GM19099 (cell line): ENCODE measurements around the gene TMEM107.

Experiments
- POLR2A ChIP-seq: IDR thresholded peaks from 3 replicates; pipeline ENCODE4 v1.6.1; 2011; ENCODE audit warnings: low read depth; ENCODE audit not compliant: insufficient read length; ENCODE audit errors: extremely low read depth

The TMEM107 gene

DNA sequence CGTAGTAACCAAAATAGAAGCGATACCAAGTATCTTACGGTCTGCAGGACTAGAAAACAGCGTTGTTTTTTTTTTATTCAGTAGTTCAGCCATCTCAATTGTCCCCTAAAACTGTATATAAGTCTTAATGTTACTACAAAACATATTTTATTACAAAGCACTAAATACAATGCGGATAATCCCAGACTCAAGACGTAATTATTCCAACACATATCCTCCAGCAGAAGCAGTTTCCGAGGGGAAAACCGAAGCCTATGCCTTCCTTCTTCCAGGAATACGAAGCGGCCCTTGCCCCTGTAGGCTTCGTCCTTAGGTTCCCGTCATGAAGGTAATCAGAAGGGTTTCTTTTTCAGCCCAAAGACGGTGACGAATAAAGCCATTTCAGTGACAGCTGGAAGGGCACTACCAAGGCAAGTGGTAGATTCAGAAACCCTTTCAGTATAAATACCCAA is 2.3 kb downstream of the TMEM107 start:
- no peak for TF ChIP-seq POLR2A

DNA sequence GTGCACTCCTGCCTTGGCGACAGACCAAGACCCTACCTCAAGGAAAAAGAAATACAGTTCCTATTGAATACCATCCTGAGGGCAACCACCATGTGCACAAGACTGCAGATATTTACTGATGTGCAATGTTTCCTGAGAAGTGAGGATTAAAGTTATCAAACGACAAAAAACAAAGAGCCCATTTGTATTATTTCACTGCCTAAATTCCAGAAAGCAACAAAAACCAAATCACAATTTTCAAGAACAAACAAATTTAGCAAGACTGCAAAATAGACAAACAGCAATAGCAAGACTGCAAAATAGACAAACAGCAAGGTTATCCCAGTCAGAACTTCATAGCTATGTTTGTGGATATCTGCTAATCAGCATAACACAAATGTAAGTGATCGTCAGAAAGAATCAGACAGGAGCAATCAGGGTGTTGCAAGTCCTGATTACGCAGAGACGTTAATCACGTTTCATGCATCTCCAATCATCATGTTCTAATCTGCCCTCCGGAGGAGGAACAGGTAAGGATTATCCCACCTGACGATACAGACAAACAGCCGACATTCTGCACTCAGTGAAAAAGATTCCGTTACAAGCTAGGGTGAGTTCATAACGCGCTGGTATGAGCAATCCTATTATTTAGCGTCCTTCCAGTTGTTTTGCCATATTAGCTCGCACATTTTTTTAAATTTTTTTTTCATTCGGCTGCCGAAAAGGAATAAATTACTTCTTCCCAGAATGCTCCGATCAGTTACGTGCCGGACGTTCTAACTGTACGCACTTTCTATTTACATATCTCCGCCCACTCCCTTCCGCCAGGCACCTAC is 2.9 kb downstream of the TMEM107 start:
- peak; percentile 100 for TF ChIP-seq POLR2A

DNA sequence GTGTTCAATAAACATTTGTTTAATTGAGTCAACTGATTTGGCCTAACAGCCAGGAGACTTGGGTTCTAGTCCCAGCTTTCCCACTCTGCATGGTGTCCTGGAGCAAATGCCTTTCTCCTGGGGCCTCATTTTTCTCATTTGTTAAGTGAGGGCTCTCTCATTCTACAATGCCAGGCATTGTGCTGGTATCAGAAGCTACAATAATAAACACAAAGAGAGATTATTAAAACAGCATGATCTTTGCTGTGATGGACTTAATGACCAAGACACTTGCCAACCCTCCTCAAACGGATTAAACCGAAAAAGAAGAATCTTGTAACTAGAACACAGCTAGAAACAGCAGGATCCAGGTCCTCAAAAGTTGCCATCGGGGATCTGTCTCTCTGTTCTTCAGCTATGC is 8.7 kb downstream of the TMEM107 start:
- TF ChIP-seq POLR2A = no peak

DNA sequence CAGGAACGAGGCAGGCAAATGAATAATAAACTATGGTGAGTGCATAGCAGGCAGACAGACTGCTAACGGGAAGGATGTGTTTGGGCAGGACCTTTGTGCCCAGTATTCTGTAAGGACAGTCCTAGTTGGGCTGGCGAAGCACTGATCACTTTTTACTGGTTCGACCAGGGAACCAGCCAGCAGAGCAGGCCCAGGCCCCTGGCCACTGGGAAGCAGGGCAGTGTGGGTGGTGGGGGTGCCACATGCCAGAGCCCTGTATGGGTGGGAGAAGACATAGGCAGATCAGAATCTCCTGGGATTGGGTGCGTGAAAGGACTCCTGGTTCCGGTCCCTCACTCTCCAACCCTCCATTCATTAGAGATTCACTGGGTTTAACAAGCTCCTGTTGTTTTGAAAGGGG is 9.4 kb downstream of the TMEM107 start:
- no peak for TF ChIP-seq POLR2A

DNA sequence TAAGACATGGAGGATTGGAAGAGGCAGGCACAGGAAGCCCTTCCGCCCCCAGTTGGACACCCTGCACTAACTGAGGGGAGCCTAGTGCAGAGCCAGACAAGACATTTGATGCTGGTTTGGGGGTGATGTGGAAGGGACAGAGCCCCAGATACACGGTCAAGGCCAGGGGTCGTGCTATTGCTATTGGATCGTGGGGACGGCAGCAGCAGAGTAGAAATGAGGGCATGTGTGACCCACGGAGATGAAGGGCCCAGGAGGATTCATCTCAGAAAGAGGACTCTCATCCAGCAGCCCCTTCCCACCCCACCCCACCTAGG is 11.4 kb downstream of the TMEM107 start:
- TF ChIP-seq POLR2A = no peak

DNA sequence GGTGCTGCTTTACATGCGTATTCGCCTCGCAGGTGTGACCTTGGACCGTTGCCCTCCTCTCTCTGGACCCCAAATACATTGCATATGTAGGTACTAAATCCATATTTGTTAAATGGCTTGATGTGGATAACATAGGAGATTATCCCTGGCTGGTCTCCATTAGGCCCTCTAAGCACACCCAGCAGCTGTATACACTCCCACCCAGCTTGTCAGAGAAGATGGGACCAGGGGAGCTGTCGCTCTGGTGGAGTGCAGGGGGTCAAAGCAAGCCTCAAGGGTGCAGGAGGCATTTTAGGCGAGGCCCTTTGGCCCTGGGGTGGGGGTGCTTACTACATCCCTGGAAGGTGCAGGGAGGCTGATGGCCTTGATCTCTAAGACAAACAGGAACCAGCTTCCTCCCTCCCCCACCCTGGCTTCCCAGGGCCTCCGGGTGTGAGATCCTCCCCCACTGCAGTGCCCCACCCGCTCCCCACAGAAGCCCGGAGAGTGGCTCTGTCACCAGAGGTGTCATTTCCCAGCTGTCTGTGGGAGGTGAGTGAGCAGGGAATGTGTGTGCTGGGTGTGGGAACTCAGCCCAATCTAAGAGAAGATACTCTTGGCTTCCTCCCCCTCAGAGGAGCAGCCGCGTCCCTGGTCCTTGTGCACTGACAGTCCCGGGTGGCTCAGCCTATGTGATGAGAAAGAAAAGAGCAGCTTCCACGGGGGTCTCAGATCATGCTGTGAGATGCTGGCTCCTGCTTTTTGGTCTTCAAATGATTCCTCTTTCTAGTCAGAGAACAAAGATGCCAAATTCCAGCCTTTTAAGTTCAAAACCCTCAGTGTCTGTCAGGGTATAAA is 12.0 kb downstream of the TMEM107 start:
- peak; percentile 20 for TF ChIP-seq POLR2A

DNA sequence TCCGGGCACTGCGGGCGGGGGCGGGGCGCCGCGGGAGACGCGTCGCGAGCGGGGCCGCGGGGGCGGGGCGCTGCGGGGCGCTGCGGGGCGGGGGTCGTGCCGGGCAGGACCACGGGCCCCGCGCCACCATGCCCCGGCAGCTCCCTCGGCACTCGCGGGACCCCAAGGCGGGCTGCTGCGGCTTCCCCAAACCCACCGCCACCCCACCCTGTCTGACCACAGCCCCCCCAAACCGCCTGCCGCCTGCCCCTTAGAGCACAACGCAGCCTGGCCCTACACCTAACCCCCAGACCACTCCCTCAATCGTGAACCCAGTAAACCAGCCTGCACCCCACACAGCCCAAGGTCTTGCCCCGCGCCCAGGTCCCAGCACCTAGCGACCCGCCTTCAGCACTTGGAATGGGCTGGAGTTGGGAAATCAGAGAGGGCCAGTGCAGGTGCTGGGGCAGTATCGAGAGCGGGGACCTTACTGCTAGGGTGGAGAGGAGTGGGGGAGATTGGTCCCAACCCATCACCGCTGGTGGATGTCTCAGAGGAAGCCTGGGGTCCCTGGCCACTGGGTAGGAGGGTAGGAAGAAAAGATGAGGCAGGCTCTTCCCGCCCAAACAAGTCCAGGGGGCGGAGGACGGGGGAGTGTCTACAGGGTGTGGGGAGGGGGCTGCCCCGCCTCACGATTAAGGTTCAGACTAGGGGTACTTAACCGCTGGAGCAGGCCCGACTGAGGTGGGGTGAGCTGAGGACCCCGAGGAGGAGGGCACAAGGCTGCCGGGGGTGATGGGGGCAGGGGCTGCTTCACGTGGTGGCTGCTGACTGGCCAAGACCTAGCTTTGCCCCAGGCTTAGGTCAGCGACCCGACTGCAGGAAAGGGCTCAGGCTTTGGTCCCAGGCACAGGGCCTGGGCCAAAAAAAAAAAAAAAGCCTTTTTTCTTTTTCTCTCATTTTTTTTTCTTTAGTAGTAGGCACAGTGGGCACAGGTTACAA is 12.9 kb downstream of the TMEM107 start:
- no peak for TF ChIP-seq POLR2A

DNA sequence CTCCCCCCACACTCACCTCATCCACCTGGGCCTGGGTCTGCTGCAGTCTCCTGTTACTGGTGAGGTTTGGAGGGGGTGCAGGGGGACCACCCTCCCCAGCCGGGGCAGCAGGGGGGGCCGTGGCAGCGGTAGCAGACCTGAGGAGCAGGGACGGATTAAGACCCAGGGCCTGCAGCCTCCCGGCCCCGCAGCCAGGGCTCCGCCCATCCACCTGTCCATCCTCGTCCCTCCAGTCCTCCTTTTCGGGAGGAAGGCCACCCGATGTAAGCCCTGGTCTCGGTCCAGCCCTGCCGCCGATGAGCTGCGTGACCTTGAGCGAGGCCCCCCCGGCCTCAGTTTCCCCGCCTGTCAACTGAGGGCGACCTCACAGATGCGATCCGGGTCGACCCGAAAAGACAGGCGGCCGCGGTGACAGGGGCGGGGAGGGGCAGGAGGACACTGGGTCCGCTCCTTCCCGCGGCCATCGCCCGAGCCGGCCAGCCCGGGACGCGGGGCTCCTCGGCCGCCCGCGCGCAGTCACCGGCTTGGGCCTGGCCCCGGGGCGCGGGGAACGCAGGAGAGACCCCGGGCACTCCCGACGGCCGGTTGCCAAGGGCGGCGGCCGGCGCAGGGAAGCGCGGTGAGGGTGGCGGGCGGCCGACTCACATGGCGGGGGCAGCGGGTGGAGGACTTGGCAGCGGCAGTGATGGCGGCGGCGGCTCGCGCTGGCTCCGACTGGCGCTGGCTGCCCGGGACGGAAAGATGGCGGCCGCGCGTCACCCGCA is 13.8 kb downstream of the TMEM107 start, which contains the start of gene VAMP2:
TSS of gene VAMP2 (minus strand) at position 716 of the 764 bp plus-strand sequence. CDS start at position 647, 69 bp downstream.
- peak; percentile 87 for TF ChIP-seq POLR2A

DNA sequence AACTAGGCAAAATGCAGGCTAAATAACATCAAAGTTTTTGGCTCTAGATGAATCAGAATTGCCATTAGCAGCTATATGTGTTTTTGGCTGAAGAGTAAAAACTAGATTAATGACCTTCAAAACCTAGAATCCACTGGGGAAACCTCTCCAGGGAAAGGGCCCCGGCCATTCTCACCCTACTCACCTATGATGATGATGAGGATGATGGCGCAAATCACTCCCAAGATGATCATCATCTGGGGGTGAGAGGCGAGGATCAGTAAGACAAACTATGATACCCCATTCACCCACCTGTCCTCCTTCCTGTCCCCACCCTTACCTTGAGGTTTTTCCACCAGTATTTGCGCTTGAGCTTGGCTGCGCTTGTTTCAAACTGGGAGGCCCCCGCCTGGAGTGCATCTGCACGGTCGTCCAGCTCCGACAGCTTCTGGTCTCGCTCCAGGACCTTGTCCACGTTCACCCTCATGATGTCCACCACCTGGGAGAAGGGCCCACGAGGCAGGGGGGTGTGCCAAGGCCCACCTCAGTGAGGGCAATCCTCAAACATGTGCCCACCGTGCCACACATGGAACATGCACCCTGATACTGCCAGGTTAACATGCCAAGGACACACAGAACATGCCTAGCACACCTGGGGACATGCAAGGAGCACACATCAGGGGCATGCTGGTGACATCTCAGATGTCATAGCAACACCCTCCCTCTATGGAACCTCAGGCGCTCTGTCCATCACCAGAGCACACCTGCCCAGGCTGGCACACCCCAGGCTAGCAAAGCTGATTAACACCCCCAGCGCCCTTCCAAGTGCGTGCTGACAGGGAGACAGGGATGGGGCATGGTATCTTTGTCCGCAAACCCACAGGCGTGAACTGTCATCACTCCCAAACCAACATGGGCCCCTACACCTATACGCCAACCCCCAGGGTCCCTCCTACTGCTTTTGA is 14.6 kb downstream of the TMEM107 start:
- no peak for TF ChIP-seq POLR2A

DNA sequence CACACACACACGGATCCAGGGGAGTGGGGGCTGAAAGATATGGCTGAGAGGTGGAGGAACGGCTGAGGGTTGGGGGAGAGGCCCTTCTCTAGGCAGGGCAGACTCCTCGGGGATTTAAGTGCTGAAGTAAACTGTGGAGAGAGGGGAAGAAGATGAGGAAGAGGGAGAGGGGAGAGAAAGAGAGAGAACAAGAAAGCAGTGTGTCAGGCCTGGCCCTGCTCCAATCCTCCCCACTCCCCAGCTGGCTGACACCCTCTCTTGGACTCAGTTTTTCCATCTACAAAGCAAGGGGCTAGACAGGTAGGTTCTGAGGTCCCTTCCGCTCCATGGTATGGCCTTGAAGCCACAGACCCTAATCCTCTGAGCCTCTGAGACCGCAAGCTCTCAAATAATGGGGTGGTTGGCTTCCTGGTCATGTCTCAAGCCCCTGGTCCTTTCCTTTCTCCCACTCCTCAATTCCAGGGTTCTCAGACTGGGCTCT is 15.4 kb downstream of the TMEM107 start:
- TF ChIP-seq POLR2A = no peak

DNA sequence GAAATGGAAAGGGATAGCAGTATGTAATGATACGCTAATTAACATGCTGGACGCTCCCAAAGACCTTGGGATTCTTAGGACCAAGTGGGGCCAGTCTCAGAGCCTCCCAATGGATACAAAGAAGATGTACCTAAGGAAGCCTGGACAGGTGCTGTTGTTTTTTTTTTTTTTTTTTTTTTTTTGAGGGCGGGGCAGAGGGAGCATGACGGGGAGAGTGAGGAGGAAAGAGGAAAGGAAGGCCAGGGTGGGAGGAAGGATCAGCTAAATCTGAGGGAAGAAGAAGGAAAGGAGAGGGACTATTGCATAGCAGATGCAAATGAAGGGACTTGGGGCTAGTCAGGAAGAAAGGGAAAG is 16.0 kb downstream of the TMEM107 start:
- TF ChIP-seq POLR2A = no peak

DNA sequence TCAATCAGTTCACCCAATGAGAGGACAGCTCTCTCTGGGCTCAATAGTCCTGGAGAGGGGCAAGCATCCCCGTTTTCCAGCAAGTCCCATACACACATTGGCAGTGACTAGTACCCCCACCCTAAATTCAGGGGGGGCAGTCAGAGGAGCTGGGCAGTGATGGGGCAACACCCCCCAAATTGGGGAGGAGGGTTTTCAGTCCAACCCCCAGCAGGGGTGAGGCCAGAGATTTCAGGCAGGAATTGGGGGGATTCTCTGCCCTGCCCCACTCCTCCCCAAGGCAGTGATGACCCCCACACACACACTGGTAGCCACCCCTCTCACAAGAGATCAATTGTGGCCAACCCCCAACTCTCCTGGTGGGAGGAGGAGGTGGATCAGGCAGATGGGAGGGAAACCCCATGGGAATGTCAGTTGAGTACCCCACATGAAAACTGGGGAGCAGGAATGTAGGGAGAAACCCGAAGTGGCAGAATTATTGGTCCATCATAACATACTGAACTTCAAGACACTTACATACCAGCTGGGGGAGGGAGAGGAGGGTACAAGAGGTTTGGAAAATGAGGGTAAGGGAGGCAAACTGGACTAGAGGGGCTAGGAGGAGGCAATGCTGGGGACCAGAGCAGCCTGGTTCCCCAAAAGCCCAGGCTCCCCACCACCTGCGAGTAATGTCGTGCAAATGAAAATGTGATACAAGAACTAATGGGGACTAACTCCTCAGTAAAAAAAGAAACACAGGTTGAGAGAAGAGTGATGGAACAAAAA is 16.5 kb downstream of the TMEM107 start:
- no peak for TF ChIP-seq POLR2A
